SH-SY5Y (cell line): ENCODE results near the gene RNF166.

Experiments
- GATA2 ChIP-seq: IDR thresholded peaks from 2 replicates; pipeline ENCODE4 v1.6.1; 2011; ENCODE audit warnings: mild to moderate bottlenecking, low read depth, low read length
- GATA3 ChIP-seq: IDR thresholded peaks from 2 replicates; pipeline ENCODE4 v1.6.1; 2011; ENCODE audit warnings: low read depth, mild to moderate bottlenecking, low read length, moderate library complexity

- TF ChIP-seq GATA2, result no peak
- no peak for TF ChIP-seq GATA3
Measured at GRCh38 chr16:88736496-88736895, 30.3 kb upstream of the RNF166 start.
